ENCODE measurements around the gene INO80. TPM values are rescaled to one million over a fixed set of nuclear protein-coding genes. Genes with fewer than 3 reads are reported as not detected.

The INO80 gene
- total RNA-seq, 1 donor, result 24.9 TPM

- no peak for DNase-seq (ENCODE audit: low read depth)
- no peak overlapping the region for H3K4me3 ChIP-seq (ENCODE audit: low read depth, low read length)
- TF ChIP-seq CTCF (IDR thresholded peaks at IDR 0.05; ENCODE audit: insufficient read depth, low read length), result no peak
Measured at GRCh38 chr15:40999190-40999589, 116.9 kb downstream of the INO80 start.

- no peak overlapping the region for H3K4me3 ChIP-seq (ENCODE audit: low read depth, low read length)
- no peak for TF ChIP-seq CTCF (IDR thresholded peaks at IDR 0.05; ENCODE audit: insufficient read depth, low read length)
- no peak for DNase-seq (ENCODE audit: low read depth)
Measured at GRCh38 chr15:40995656-40996055, 120.4 kb downstream of the INO80 start.

- no peak overlapping the region for H3K4me3 ChIP-seq (ENCODE audit: low read depth, low read length)
- no peak for DNase-seq (ENCODE audit: low read depth)
- no peak for TF ChIP-seq CTCF (IDR thresholded peaks at IDR 0.05; ENCODE audit: insufficient read depth, low read length)
Measured at GRCh38 chr15:40992825-40993224, 123.3 kb downstream of the INO80 start.

GRCh38 chr15:40992241-40992741 is 123.8 kb downstream of the INO80 start:
- TF ChIP-seq CTCF (IDR thresholded peaks at IDR 0.05; ENCODE audit: insufficient read depth, low read length), result no peak
- peak; percentile 21 for DNase-seq (ENCODE audit: low read depth)
- H3K4me3 ChIP-seq (ENCODE audit: low read depth, low read length), result no peak overlapping the region

- no peak for DNase-seq (ENCODE audit: low read depth)
- TF ChIP-seq CTCF (IDR thresholded peaks at IDR 0.05; ENCODE audit: insufficient read depth, low read length), result no peak
- no peak overlapping the region for H3K4me3 ChIP-seq (ENCODE audit: low read depth, low read length)
Measured at GRCh38 chr15:40991355-40991754, 124.7 kb downstream of the INO80 start.

GRCh38 chr15:40990789-40991188 is 125.3 kb downstream of the INO80 start:
- TF ChIP-seq CTCF (IDR thresholded peaks at IDR 0.05; ENCODE audit: insufficient read depth, low read length), result no peak
- H3K4me3 ChIP-seq (ENCODE audit: low read depth, low read length), result no peak overlapping the region

GRCh38 chr15:40990080-40990479 is 126.0 kb downstream of the INO80 start:
- no peak overlapping the region for H3K4me3 ChIP-seq (ENCODE audit: low read depth, low read length)
- DNase-seq (ENCODE audit: low read depth), result no peak
- TF ChIP-seq CTCF (IDR thresholded peaks at IDR 0.05; ENCODE audit: insufficient read depth, low read length), result no peak

More at GRCh38 chr15:40990789-40991188, 125.3 kb downstream of the INO80 start:
- no peak for DNase-seq (ENCODE audit: low read depth)
